Esophagus muscularis mucosa (tissue), 4 donors: Measurements from ENCODE around the gene GTF3C4. TPM values are rescaled to one million over a fixed set of nuclear protein-coding genes. Genes with fewer than 3 reads are reported as not detected.

Experiments used
- DNase-seq: peaks from one replicate; pipeline ENCODE4 v3.0.0-alpha.2; 2017; ENCODE audit errors: extremely low spot score
- H3K27ac ChIP-seq, 4 donors: fragments of 200-600 bp; sonication (generic); replicated peaks in 1 of 4; 1 replicate in 3 of 4; 2 replicates in 1 of 4; pipeline ENCODE4 v1.5.1; 2016 to 2019; ENCODE audit warnings: mild to moderate bottlenecking in 1 of 4
- H3K27me3 ChIP-seq, 4 donors: fragments of 200-600 bp; sonication (generic); one replicate each; pipeline versions ENCODE4 v1.5.1 to v1.6.0; 2016 to 2019
- H3K36me3 ChIP-seq, 4 donors: fragments of 200-600 bp; sonication (generic); one replicate each; pipeline ENCODE4 v1.5.1; 2016 to 2019
- H3K4me1 ChIP-seq, 4 donors: fragments of 200-600 bp; sonication (generic); one replicate each; pipeline ENCODE4 v1.5.1; 2016 to 2019
- H3K4me3 ChIP-seq, 4 donors: fragments of 200-600 bp; sonication (generic); 1 replicate in 2 of 4; 2 replicates in 2 of 4; pipeline ENCODE4 v1.5.1; 2016 to 2019; ENCODE audit warnings: mild to moderate bottlenecking in 4 of 4, moderate library complexity in 1 of 4
- H3K9me3 ChIP-seq, 4 donors: fragments of 200-600 bp; sonication (generic); 1 replicate in 3 of 4; 2 replicates in 1 of 4; pipeline ENCODE4 v1.5.1; 2016 to 2019
- CTCF ChIP-seq, 3 experiments: fragments of 200-600 bp in 2 of 3; fragments of 450-650 bp in 1 of 3; sonication (generic) in 2 of 3; IDR thresholded peaks; one replicate each; pipeline ENCODE4 v1.5.1; 2017 to 2019; ENCODE audit warnings: antibody characterized with exemption in 3 of 3, mild to moderate bottlenecking in 2 of 3, moderate library complexity in 1 of 3
- EP300 ChIP-seq: sonication (generic); formaldehyde crosslinking; IDR thresholded peaks from one replicate; pipeline ENCODE4 v1.6.1; 2017; ENCODE audit warnings: antibody characterized with exemption
- POLR2A ChIP-seq: fragments of 450-650 bp; IDR thresholded peaks from one replicate; pipeline ENCODE4 v1.6.1; 2017; ENCODE audit warnings: antibody characterized with exemption, moderate library complexity, mild to moderate bottlenecking, low read depth
- POLR2AphosphoS5 ChIP-seq, 2 donors: sonication (generic); formaldehyde crosslinking; IDR thresholded peaks; one replicate each; pipeline ENCODE4 v1.6.1; 2017; ENCODE audit warnings: antibody characterized with exemption in 2 of 2
- WGBS: methylation state at CpG from one replicate; pipeline ENCODE4 v1.1.5; 2018; 5-methylcytosine and 5-hydroxymethylcytosine counted together
- intact Hi-C: fragments of 100-400 bp; cut with DNase I; formaldehyde crosslinking; loops from one replicate; pipeline ENCODE4 v1.15.1; 2023
- total RNA-seq, 4 donors: library from RNA; depleted of rRNA; stranded (reverse); fragments of >200 nt; gene quantifications; one replicate each; pipeline versions ENCODE4 v1.1.0 to v1.2.1, GENCODE V29; 2016

GTF3C4 gene
- total RNA-seq: 10 to 100 TPM; 10.4 to 15.3 (median 12.3) TPM

- Histone ChIP-seq H3K27ac (peak within 1 kb of the TSS; percentile 91 to 99 (median 94)), H3K4me3 (peak within 1 kb of the TSS; percentile 87 to 98 (median 96)), H3K27me3 (no peaks in the 10 kb centered on the region), H3K36me3 (no peaks in the 10 kb centered on the region), H3K4me1 (peaks cover 26 to 65% (median 46%) of the 10 kb centered on the region in 4 donors), H3K9me3 (no peaks in the 10 kb centered on the region)
- DNase-seq: no peak
- intact Hi-C loops: loop anchor here (2.0 to 10.0 kb wide), 3 partner anchors 94 to 207 kb away; partner anchors contain the start of genes AK8 and SPACA9
- WGBS: 0% methylated on average over 25 of the region's 82 CpGs
- TF ChIP-seq POLR2AphosphoS5 (IDR thresholded peaks at IDR 0.05): peak in 1 of 2 donors; percentile 54
- TF ChIP-seq POLR2A: no peak
- TF ChIP-seq CTCF (IDR thresholded peaks at IDR 0.05): no peak
Observed at GRCh38 chr9:132670457-132671391, at the start of gene GTF3C4. GTF3C4 (plus strand) TSS chr9:132670464; CDS start chr9:132670599, 135 bp downstream.

GRCh38 chr9:132622159-132622558 lies 48.1 kb upstream of the GTF3C4 start:
- no peak for DNase-seq
- intact Hi-C loops: no loop called here
- WGBS: 57% methylated on average over 5 of the region's 5 CpGs
- Histone ChIP-seq H3K4me1 (peaks cover 0 to 8% (median 6%) of the 10 kb centered on the region in 4 donors), H3K27me3 (no peaks in the 10 kb centered on the region), H3K36me3 (peaks cover 7 to 81% (median 48%) of the 10 kb centered on the region in 4 donors), H3K4me3 (no peak overlapping the region), H3K9me3 (no peaks in the 10 kb centered on the region), H3K27ac (no peak overlapping the region)
- TF ChIP-seq POLR2AphosphoS5 (IDR thresholded peaks at IDR 0.05): no peak
- TF ChIP-seq POLR2A: no peak
- TF ChIP-seq CTCF (IDR thresholded peaks at IDR 0.05): no peak
- TF ChIP-seq EP300: no peak

DNA sequence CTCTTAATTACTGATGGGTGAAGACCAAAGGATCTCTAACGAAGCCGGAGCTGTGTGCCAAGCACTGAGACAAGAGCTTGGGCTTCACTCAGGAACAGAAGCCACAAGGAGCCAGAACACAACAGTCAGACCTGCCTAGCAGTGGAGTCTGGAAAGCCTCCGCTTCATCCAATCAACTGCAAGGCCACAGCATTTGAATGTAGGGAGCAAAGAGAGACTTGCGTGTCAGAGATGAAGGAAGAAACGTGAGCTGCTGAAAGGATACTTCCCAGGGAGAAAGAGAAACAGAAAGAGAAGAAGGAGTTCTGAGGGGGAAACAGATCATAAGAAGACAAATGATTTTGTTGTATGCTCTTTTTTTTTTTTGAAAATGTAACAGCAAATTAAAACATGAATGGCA lies 44.0 kb upstream of the GTF3C4 start:
- 86% methylated on average over 5 of the region's 5 CpGs for WGBS
- no peak for DNase-seq
- Histone ChIP-seq H3K4me1 (peaks cover 0 to 5% (median 2%) of the 10 kb centered on the region in 4 donors), H3K36me3 (peaks cover 29 to 87% (median 67%) of the 10 kb centered on the region in 4 donors), H3K27me3 (no peaks in the 10 kb centered on the region), H3K9me3 (no peaks in the 10 kb centered on the region), H3K27ac (no peak overlapping the region), H3K4me3 (no peak overlapping the region)
- no peak for TF ChIP-seq EP300
- TF ChIP-seq CTCF (IDR thresholded peaks at IDR 0.05): no peak
- TF ChIP-seq POLR2AphosphoS5 (IDR thresholded peaks at IDR 0.05): no peak
- TF ChIP-seq POLR2A: no peak
- intact Hi-C loops: no loop called here

- intact Hi-C loops: no loop called here
- Histone ChIP-seq H3K27ac (no peak overlapping the region), H3K4me1 (peaks cover 0 to 4% (median 2%) of the 10 kb centered on the region in 4 donors), H3K27me3 (no peaks in the 10 kb centered on the region), H3K9me3 (no peaks in the 10 kb centered on the region), H3K36me3 (peaks cover 35 to 91% (median 72%) of the 10 kb centered on the region in 4 donors), H3K4me3 (no peak overlapping the region)
- TF ChIP-seq EP300 (no peak), CTCF (IDR thresholded peaks at IDR 0.05) (no peak), POLR2A (no peak), POLR2AphosphoS5 (IDR thresholded peaks at IDR 0.05) (no peak)
- 74% methylated on average over 7 of the region's 7 CpGs for WGBS
- no peak for DNase-seq
Observed at GRCh38 chr9:132627106-132627505, 43.2 kb upstream of the GTF3C4 start.
